Fibroblast of lung (primary cell): ENCODE results near the gene ARHGEF7. TPM values are rescaled to one million over a fixed set of nuclear protein-coding genes. Genes with fewer than 3 reads are reported as not detected.

ENCODE experiments used
- DNase-seq, 2 donors: peaks; one replicate each; pipeline versions ENCODE4 v3.0.0 to v3.0.0-alpha.2; 2010; ENCODE audit warnings: low read depth in 2 of 2
- H2AFZ ChIP-seq: 2 replicates; pipeline ENCODE4 v1.5.1; 2012; ENCODE audit warnings: low read length, control low read depth, inconsistent platforms
- H3K27ac ChIP-seq: 2 replicates; pipeline ENCODE4 v1.5.1; 2011; ENCODE audit warnings: low read length, control low read depth; ENCODE audit not compliant: insufficient read depth
- H3K27me3 ChIP-seq: 2 replicates; pipeline ENCODE4 v1.5.1; 2011; ENCODE audit warnings: mild to moderate bottlenecking, low read length; ENCODE audit not compliant: control insufficient read depth, insufficient read depth
- H3K36me3 ChIP-seq: 2 replicates; pipeline ENCODE4 v1.5.1; 2011; ENCODE audit warnings: low read length; ENCODE audit not compliant: control insufficient read depth, insufficient read depth
- H3K4me1 ChIP-seq: 2 replicates; pipeline ENCODE4 v1.5.1; 2011; ENCODE audit warnings: low read length; ENCODE audit not compliant: control insufficient read depth, insufficient read depth; ENCODE audit errors: extremely low read depth
- H3K4me2 ChIP-seq: 2 replicates; pipeline ENCODE4 v1.5.1; 2011; ENCODE audit warnings: low read length, control low read depth; ENCODE audit not compliant: insufficient read depth; ENCODE audit errors: extremely low read depth
- H3K4me3 ChIP-seq, 4 experiments: fragments of 200-600 bp in 1 of 4; sonication (generic) in 1 of 4; replicated peaks in 1 of 4; 2 replicates each; pipeline ENCODE4 v1.5.1; 2011 to 2016; ENCODE audit warnings: low read length in 4 of 4, low read depth in 3 of 4, mild to moderate bottlenecking in 3 of 4, control low read depth in 2 of 4, inconsistent platforms in 1 of 4, mixed read lengths in 1 of 4; ENCODE audit not compliant: insufficient read depth in 1 of 4; ENCODE audit errors: control extremely low read depth in 1 of 4
- H3K79me2 ChIP-seq: 2 replicates; pipeline ENCODE4 v1.5.1; 2012; ENCODE audit warnings: mild to moderate bottlenecking, low read length, inconsistent platforms; ENCODE audit not compliant: control insufficient read depth, insufficient read depth
- H3K9ac ChIP-seq: 2 replicates; pipeline ENCODE4 v1.5.1; 2011; ENCODE audit warnings: mild to moderate bottlenecking, low read length, control low read depth; ENCODE audit not compliant: insufficient read depth
- H3K9me3 ChIP-seq: 2 replicates; pipeline ENCODE4 v1.5.1; 2012; ENCODE audit warnings: low read depth, low read length; ENCODE audit not compliant: control insufficient read depth, insufficient read depth
- H4K20me1 ChIP-seq: 2 replicates; pipeline ENCODE4 v1.5.1; 2011; ENCODE audit warnings: low read length; ENCODE audit not compliant: control insufficient read depth, insufficient read depth; ENCODE audit errors: extremely low read depth
- EZH2 ChIP-seq: IDR thresholded peaks from 2 replicates; pipeline ENCODE4 v1.5.1; 2012; ENCODE audit warnings: low read length, control low read depth, mild to moderate bottlenecking; ENCODE audit errors: missing control alignments
- polyA plus RNA-seq, 2 donors: library from polyadenylated mRNA; depleted of rRNA in 1 of 2; stranded (reverse) in 1 of 2; unstranded in 1 of 2; fragments of >200 nt; gene quantifications; 2 replicates each; pipeline ENCODE4 v1.2.1, GENCODE V29; 2011 to 2012; ENCODE audit warnings: missing spikeins in 1 of 2
- total RNA-seq: library from RNA; depleted of rRNA; stranded (reverse); fragments of >200 nt; gene quantifications from 2 replicates; pipeline ENCODE4 v1.2.1, GENCODE V29; 2014
- TF ChIP-seq, protein P1 (sequence below), 2 donors: IDR thresholded peaks in 1 of 2; conservative IDR thresholded peaks in 1 of 2; 1 replicate in 1 of 2; 2 replicates in 1 of 2; pipeline ENCODE4 v1.5.1; 2011 to 2012; ENCODE audit warnings: low read length in 2 of 2, control low read depth in 1 of 2, inconsistent platforms in 1 of 2, low read depth in 1 of 2, mild to moderate bottlenecking in 1 of 2

Gene ARHGEF7
- total and polyA plus RNA-seq, 2 donors (not counting 1 experiment from before 2014, with no cell fraction given) = 29.1 to 42.8 TPM

DNA sequence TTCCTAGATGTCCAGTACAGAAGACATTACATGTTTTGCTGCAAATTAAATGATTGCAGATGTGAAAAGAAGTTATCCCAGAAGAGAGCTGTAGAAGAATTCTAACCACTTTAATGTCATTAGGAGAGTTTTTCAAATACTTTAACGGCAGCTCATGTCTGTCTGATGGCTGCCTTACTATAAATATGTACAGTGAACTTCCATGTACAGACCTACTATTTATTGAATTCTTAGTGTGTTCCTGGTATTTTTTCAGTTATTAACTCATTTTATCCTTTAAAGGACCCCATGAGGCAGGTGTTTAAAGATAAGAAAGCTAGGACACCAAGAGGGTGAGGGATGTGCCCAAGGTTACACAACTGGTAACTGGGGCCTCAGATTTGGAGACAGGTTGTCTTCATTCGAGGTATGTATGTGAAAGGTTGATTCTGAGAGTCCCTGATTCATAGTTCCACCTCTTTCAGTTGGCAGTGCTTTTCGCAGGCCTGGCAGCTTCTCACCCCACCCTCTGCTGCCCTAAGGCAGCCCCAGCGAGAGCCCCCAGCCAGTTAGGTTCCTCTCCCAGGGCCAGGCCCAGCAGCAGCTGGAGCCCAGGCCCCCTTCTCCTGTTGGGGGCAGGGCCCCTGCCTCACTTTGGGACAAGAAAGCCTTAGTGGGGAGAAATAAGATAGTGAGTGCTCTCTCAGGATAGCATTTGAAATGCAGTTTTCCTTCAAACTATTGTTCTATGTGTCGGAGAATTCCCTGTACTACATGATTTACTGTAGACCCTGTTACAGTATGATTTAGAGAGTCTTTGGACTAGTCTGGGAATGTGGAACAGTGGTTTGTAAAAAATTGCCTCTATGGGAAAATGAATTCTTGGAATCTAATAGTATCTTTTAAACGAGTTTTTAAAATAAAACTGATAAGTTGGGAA is 137.6 kb downstream of the ARHGEF7 start:
- Histone ChIP-seq H3K4me2 (no peak overlapping the region), H3K4me3 (no peak overlapping the region), H3K9me3 (no peaks in the 10 kb centered on the region), H3K79me2 (no peaks in the 10 kb centered on the region), H3K27ac (no peak overlapping the region), H3K36me3 (no peaks in the 10 kb centered on the region), H3K9ac (no peak overlapping the region), H3K4me1 (peaks cover 4% of the 10 kb centered on the region), H2AFZ (no peak overlapping the region), H4K20me1 (no peaks in the 10 kb centered on the region), H3K27me3 (no peaks in the 10 kb centered on the region)
- peak in 1 of 2 donors; percentile 45 for DNase-seq
- no peak for TF ChIP-seq EZH2
- TF ChIP-seq, protein P1, sequence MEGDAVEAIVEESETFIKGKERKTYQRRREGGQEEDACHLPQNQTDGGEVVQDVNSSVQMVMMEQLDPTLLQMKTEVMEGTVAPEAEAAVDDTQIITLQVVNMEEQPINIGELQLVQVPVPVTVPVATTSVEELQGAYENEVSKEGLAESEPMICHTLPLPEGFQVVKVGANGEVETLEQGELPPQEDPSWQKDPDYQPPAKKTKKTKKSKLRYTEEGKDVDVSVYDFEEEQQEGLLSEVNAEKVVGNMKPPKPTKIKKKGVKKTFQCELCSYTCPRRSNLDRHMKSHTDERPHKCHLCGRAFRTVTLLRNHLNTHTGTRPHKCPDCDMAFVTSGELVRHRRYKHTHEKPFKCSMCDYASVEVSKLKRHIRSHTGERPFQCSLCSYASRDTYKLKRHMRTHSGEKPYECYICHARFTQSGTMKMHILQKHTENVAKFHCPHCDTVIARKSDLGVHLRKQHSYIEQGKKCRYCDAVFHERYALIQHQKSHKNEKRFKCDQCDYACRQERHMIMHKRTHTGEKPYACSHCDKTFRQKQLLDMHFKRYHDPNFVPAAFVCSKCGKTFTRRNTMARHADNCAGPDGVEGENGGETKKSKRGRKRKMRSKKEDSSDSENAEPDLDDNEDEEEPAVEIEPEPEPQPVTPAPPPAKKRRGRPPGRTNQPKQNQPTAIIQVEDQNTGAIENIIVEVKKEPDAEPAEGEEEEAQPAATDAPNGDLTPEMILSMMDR (conservative IDR thresholded peaks at IDR 0.05 in 1 of 2, IDR thresholded peaks at IDR 0.05 in 1 of 2; ENCODE audit: low read depth in 1 of 2, low read length in 2 of 2) = no peak

GRCh38 chr13:111253365-111253872 is 138.3 kb downstream of the ARHGEF7 start:
- H3K4me2 ChIP-seq = no peak overlapping the region
- DNase-seq = peak in 1 of 2 donors; percentile 43

GRCh38 chr13:111255228-111255790 is 140.2 kb downstream of the ARHGEF7 start:
- TF ChIP-seq EZH2 = no peak
- TF ChIP-seq, protein P1 (conservative IDR thresholded peaks at IDR 0.05 in 1 of 2, IDR thresholded peaks at IDR 0.05 in 1 of 2; ENCODE audit: low read depth in 1 of 2, low read length in 2 of 2) = no peak
- Histone ChIP-seq H3K79me2 (no peaks in the 10 kb centered on the region), H3K36me3 (peaks cover 2% of the 10 kb centered on the region), H3K4me3 (no peak overlapping the region), H3K4me1 (peaks cover 4% of the 10 kb centered on the region), H2AFZ (no peak overlapping the region), H3K9ac (no peak overlapping the region), H3K27me3 (no peaks in the 10 kb centered on the region), H4K20me1 (no peaks in the 10 kb centered on the region), H3K9me3 (no peaks in the 10 kb centered on the region), H3K4me2 (no peak overlapping the region), H3K27ac (no peak overlapping the region)
- no peak for DNase-seq

More at GRCh38 chr13:111253365-111253872, 138.3 kb downstream of the ARHGEF7 start:
- Histone ChIP-seq H2AFZ (no peak overlapping the region), H3K4me3 (no peak overlapping the region), H3K9ac (no peak overlapping the region), H4K20me1 (no peaks in the 10 kb centered on the region), H3K4me1 (peaks cover 4% of the 10 kb centered on the region), H3K79me2 (no peaks in the 10 kb centered on the region), H3K27me3 (no peaks in the 10 kb centered on the region), H3K9me3 (no peaks in the 10 kb centered on the region), H3K36me3 (peaks cover 2% of the 10 kb centered on the region), H3K27ac (no peak overlapping the region)
- TF ChIP-seq, protein P1 (conservative IDR thresholded peaks at IDR 0.05 in 1 of 2, IDR thresholded peaks at IDR 0.05 in 1 of 2; ENCODE audit: low read depth in 1 of 2, low read length in 2 of 2) = no peak
- TF ChIP-seq EZH2 = no peak
